Kidney (tissue), 14 donors: ENCODE data around the gene SEPTIN10. TPM values are rescaled to one million over a fixed set of nuclear protein-coding genes. Genes with fewer than 3 reads are reported as not detected.

Experiments used
- DNase-seq, 5 donors: peaks; one replicate each; pipeline ENCODE4 v3.0.0-alpha.2; 2013 to 2020
- FAIRE-seq: peaks from 2 replicates; lab custom pipeline; 2012; peaks lifted over from hg19 to GRCh38; lab: Jason Lieb, UNC
- H3K27ac ChIP-seq, 2 donors: one replicate each; pipeline ENCODE4 v1.7.0; 2013; ENCODE audit warnings: low read depth in 2 of 2, low read length in 2 of 2, inconsistent platforms in 1 of 2
- H3K27me3 ChIP-seq: one replicate; pipeline ENCODE4 v1.7.1; 2013; ENCODE audit warnings: low read length, inconsistent platforms; ENCODE audit not compliant: control insufficient read depth, insufficient read depth
- H3K36me3 ChIP-seq, 3 donors: one replicate each; pipeline versions ENCODE4 v1.7.0 to v1.7.1; 2013; ENCODE audit warnings: low read length in 3 of 3, control low read depth in 1 of 3, inconsistent platforms in 1 of 3; ENCODE audit not compliant: insufficient read depth in 3 of 3, control insufficient read depth in 2 of 3
- H3K4me1 ChIP-seq, 3 donors: one replicate each; pipeline versions ENCODE4 v1.7.0 to v1.7.1; 2013; ENCODE audit warnings: low read length in 3 of 3, inconsistent platforms in 1 of 3, low read depth in 1 of 3; ENCODE audit not compliant: control insufficient read depth in 2 of 3, insufficient read depth in 2 of 3
- H3K4me3 ChIP-seq, 3 donors: one replicate each; pipeline versions ENCODE4 v1.7.0 to v1.8.1; 2013; ENCODE audit warnings: low read length in 3 of 3, control low read depth in 1 of 3, inconsistent platforms in 1 of 3
- H3K9ac ChIP-seq, 3 donors: one replicate each; pipeline versions ENCODE4 v1.7.0 to v1.7.1; 2013; ENCODE audit warnings: low read length in 3 of 3, control low read depth in 1 of 3, inconsistent platforms in 1 of 3
- H3K9me3 ChIP-seq, 3 donors: one replicate each; pipeline versions ENCODE4 v1.7.0 to v1.7.1; 2013; ENCODE audit warnings: low read length in 3 of 3, control low read depth in 1 of 3, inconsistent platforms in 1 of 3; ENCODE audit not compliant: control insufficient read depth in 2 of 3, insufficient read depth in 1 of 3
- intact Hi-C: fragments of 100-400 bp; cut with DNase I; formaldehyde crosslinking; loops from one replicate; pipeline ENCODE4 v1.11.1; 2022
- polyA plus RNA-seq: library from polyadenylated mRNA; stranded (reverse); fragments of 350-450 nt; fragmentation: Illumina TruSeq; extraction: RNeasy Lipid Tissue Mini Kit (QIAGEN cat#74804); gene quantifications from one replicate; pipeline ENCODE4 v1.2.3, GENCODE V29; 2014; ENCODE audit warnings: low read depth, low replicate concordance; ENCODE audit not compliant: insufficient read depth
- total RNA-seq: library from RNA; stranded (reverse); fragmentation: NEBNext Ultra II Directional; extraction: Animal tissue kit (Norgen Biotek cat#: 25700); gene quantifications from one replicate; pipeline ENCODE4 v1.2.1, GENCODE V29; 2021
- TF ChIP-seq, protein P1 (sequence below): IDR thresholded peaks from 3 replicates; pipeline ENCODE4 v1.5.1; 2012; ENCODE audit warnings: mild to moderate bottlenecking, moderate library complexity, borderline replicate concordance; ENCODE audit not compliant: insufficient read depth; ENCODE audit errors: extremely low read depth
- donor health status: control.
- donor health status: control.
- donor health status: control.
- donor health status: control.
- donor health status: control.
- donor health status: DM: yes; HTN: yes; CAD: no.
- donor health status: Normal renal cell carcinoma (clear cell type).

SEPTIN10 gene
- total and polyA plus RNA-seq, 2 donors from 2014 or later: 20.8 to 80.7 TPM

- TF ChIP-seq, protein P1, sequence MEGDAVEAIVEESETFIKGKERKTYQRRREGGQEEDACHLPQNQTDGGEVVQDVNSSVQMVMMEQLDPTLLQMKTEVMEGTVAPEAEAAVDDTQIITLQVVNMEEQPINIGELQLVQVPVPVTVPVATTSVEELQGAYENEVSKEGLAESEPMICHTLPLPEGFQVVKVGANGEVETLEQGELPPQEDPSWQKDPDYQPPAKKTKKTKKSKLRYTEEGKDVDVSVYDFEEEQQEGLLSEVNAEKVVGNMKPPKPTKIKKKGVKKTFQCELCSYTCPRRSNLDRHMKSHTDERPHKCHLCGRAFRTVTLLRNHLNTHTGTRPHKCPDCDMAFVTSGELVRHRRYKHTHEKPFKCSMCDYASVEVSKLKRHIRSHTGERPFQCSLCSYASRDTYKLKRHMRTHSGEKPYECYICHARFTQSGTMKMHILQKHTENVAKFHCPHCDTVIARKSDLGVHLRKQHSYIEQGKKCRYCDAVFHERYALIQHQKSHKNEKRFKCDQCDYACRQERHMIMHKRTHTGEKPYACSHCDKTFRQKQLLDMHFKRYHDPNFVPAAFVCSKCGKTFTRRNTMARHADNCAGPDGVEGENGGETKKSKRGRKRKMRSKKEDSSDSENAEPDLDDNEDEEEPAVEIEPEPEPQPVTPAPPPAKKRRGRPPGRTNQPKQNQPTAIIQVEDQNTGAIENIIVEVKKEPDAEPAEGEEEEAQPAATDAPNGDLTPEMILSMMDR: no peak
- H3K36me3 ChIP-seq: no peaks in the 10 kb centered on the region
- no peaks in the 10 kb centered on the region for H3K4me1 ChIP-seq
- H3K9ac ChIP-seq: no peak overlapping the region
- FAIRE-seq: no peak
- no peaks in the 10 kb centered on the region for H3K9me3 ChIP-seq
- DNase-seq: no peak
- intact Hi-C loops: no loop called here
- no peaks in the 10 kb centered on the region for H3K27me3 ChIP-seq
- no peak overlapping the region for H3K4me3 ChIP-seq
- no peak overlapping the region for H3K27ac ChIP-seq
Observed at GRCh38 chr2:109602617-109603188, 11.1 kb downstream of the SEPTIN10 start.

DNA sequence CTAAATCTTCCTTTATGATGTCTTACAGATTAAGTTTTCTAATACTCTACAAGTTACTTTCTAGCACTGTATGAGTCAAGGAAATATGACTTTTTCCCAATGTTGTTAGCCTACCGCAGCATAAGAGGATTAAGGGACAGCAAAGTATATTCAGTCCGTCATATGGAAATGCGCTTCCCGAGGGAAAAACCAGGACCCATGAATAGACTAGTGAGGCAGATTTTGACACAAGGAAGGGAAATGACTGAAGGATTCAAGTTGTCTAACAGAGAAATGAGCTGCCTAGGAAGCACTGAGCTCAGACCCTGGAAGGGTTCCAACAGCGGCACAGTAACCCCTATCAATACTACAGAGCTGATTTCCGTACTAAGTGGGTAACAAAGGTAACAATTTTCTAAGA is 12.0 kb downstream of the SEPTIN10 start:
- intact Hi-C loops: no loop called here
- Histone ChIP-seq H3K4me1 (no peaks in the 10 kb centered on the region), H3K9ac (no peak overlapping the region), H3K36me3 (no peaks in the 10 kb centered on the region), H3K9me3 (no peaks in the 10 kb centered on the region), H3K27me3 (no peaks in the 10 kb centered on the region), H3K4me3 (no peak overlapping the region), H3K27ac (no peak overlapping the region)
- FAIRE-seq (no peak), DNase-seq (peak in 1 of 5 donors; percentile 13)
- TF ChIP-seq, protein P1: no peak

GRCh38 chr2:109597283-109597682 is 16.5 kb downstream of the SEPTIN10 start:
- Histone ChIP-seq H3K4me1 (no peaks in the 10 kb centered on the region), H3K4me3 (no peak overlapping the region), H3K36me3 (no peaks in the 10 kb centered on the region), H3K27ac (no peak overlapping the region), H3K9me3 (no peaks in the 10 kb centered on the region), H3K9ac (no peak overlapping the region), H3K27me3 (no peaks in the 10 kb centered on the region)
- FAIRE-seq: no peak
- intact Hi-C loops: no loop called here
- DNase-seq: no peak
- TF ChIP-seq, protein P1: no peak

GRCh38 chr2:109595644-109596043 is 18.1 kb downstream of the SEPTIN10 start:
- Histone ChIP-seq H3K4me1 (no peaks in the 10 kb centered on the region), H3K9me3 (no peaks in the 10 kb centered on the region), H3K9ac (no peak overlapping the region), H3K27ac (no peak overlapping the region), H3K36me3 (no peaks in the 10 kb centered on the region), H3K27me3 (no peaks in the 10 kb centered on the region), H3K4me3 (no peak overlapping the region)
- TF ChIP-seq, protein P1: no peak
- no peak for DNase-seq
- intact Hi-C loops: no loop called here
- no peak for FAIRE-seq
